Activated T-cell treated with anti-CD3 and anti-CD28 coated beads, Interleukin-2, amount 50 U/mL, for 72 hours (primary cell): ENCODE measurements around the gene CSRNP2. TPM values are rescaled to one million over a fixed set of nuclear protein-coding genes. Genes with fewer than 3 reads are reported as not detected.
A peak's percentile ranks its signal among the peaks of the same experiment; 100 is the strongest.

Experiments
- ATAC-seq, 2 donors: fragments of 150-1000 bp; cut with Tn5 transposase; replicated peaks in 1 of 2; 2 replicates each; pipeline ENCODE4 v1.10.0; 2021; ENCODE audit warnings: moderate library complexity in 2 of 2, mild to moderate bottlenecking in 1 of 2
- DNase-seq, 2 donors: peaks; one replicate each; pipeline ENCODE4 v3.0.0; 2021 to 2022; ENCODE audit warnings: mixed read lengths in 1 of 2
- H3K27ac Mint-ChIP-seq: one replicate; pipeline ENCODE4 v1.8.0; 2022; ENCODE audit warnings: mild to moderate bottlenecking, moderate library complexity, mixed read lengths
- H3K27me3 Mint-ChIP-seq: one replicate; pipeline ENCODE4 v1.8.0; 2022; ENCODE audit warnings: low read depth, mixed read lengths
- H3K36me3 Mint-ChIP-seq, 2 donors: one replicate each; pipeline ENCODE4 v1.8.0; 2022; ENCODE audit warnings: mixed read lengths in 2 of 2, mild to moderate bottlenecking in 1 of 2; ENCODE audit not compliant: insufficient read depth in 2 of 2
- H3K4me1 Mint-ChIP-seq: one replicate; pipeline ENCODE4 v1.8.0; 2022; ENCODE audit warnings: low read depth, mixed read lengths
- H3K4me3 Mint-ChIP-seq, 2 donors: one replicate each; pipeline ENCODE4 v1.8.0; 2022; ENCODE audit warnings: mild to moderate bottlenecking in 2 of 2, mixed read lengths in 2 of 2, moderate library complexity in 2 of 2
- H3K9me3 Mint-ChIP-seq, 2 donors: one replicate each; pipeline ENCODE4 v1.8.0; 2022; ENCODE audit warnings: mixed read lengths in 2 of 2
- total RNA-seq, 2 donors: library from RNA; stranded (reverse); gene quantifications; one replicate each; pipeline ENCODE4 v1.2.3, GENCODE V29; 2022

The CSRNP2 gene
- total RNA-seq, 2 donors from 2014 or later, result 30.6 to 33.4 TPM

DNA sequence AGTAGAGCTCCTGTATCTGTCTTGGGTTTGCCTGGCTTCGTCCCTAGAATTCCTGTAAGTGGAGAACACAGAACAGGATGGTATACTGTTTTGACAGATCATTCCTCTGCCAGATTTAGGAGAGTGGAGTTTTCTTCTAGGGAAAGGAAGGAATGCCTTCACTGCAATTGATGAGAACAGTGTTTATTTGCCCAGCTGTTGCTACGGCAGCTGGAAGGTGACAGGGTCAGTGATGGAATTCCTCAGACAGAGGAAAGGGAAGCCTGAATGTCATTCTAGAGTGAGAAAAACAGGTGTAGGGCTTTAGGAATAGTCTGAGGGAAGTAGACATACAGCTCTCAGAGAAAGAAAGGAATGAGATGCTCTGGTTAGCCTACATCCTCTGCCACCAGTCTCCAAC is 11.7 kb downstream of the CSRNP2 start:
- H3K9me3 Mint-ChIP-seq, result no peaks in the 10 kb centered on the region
- peaks cover 2 to 6% of the 10 kb centered on the region in 2 donors for H3K36me3 Mint-ChIP-seq
- peaks cover 11% of the 10 kb centered on the region for H3K4me1 Mint-ChIP-seq
- ATAC-seq (no peak), DNase-seq (no peak)
- no peaks in the 10 kb centered on the region for H3K27me3 Mint-ChIP-seq
- no peak overlapping the region for H3K4me3 Mint-ChIP-seq
- H3K27ac Mint-ChIP-seq, result no peak overlapping the region

DNA sequence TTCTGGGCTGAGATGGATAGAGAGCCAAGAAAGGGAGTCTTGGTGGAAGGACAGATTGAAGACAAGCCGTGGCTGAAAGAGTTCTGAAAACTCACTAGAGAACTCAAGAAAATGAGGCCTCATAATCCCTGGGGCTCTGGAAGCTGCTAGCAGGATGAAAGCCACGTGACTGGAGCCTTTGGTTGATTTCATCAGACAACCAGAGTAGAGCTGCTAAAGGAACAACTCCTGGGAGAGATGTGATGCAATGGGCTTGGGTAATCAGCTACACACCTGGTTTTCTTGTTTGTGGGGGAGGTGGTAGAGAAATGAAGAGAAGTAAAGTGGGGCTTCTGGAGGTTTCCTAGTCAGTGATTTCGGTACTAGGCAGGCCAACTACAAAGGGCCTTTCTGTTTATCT is 13.4 kb downstream of the CSRNP2 start:
- ATAC-seq (no peak), DNase-seq (no peak)
- Mint-ChIP-seq H3K36me3 (peaks cover 2 to 6% of the 10 kb centered on the region in 2 donors), H3K27ac (peak overlapping the region; percentile 0), H3K9me3 (no peaks in the 10 kb centered on the region), H3K4me3 (no peak overlapping the region), H3K27me3 (no peaks in the 10 kb centered on the region), H3K4me1 (no peaks in the 10 kb centered on the region)

DNA sequence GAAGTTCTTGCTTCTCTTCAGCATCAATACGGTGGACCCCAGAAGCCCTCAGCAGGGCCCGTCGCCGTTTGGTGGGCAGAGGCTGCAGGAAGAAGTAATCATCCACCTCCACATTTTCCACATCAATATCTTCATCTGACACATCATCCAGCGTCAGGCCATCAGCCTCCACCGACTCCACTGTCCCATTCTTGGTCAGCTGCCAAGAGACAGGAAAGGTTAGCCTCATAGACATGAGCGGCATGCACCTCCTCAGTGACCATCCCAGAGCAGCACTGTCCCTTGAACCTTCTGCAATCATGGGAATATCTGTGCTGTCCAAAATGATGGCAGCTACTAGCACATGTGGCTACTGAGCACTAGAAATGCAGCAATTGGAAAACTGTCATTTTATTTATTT is 15.6 kb downstream of the CSRNP2 start:
- no peak overlapping the region for H3K4me3 Mint-ChIP-seq
- no peak overlapping the region for H3K27ac Mint-ChIP-seq
- H3K4me1 Mint-ChIP-seq, result no peaks in the 10 kb centered on the region
- ATAC-seq, result no peak
- peaks cover 0 to 6% of the 10 kb centered on the region in 2 donors for H3K36me3 Mint-ChIP-seq
- DNase-seq, result no peak
- H3K9me3 Mint-ChIP-seq, result no peaks in the 10 kb centered on the region
- H3K27me3 Mint-ChIP-seq, result no peaks in the 10 kb centered on the region

DNA sequence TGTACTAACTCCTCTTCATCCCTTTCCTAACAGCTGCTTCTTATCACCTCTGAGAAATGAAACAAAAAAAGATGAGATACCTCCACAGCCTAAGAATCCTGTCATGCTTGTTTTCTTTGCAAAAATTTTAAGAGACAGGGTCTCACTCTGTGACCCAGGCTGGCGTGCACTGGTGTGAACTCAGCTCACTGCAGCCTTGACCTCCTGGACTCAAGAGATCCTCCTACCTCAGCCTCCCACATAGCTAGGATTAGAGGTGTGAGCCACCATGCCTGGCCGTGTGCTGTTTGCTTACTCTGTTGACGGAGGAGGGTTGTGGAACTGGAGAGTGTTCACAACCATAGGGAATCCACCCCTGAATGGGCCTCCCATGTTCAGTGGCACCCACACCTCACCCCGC is 16.2 kb downstream of the CSRNP2 start:
- DNase-seq (no peak), ATAC-seq (no peak)
- no peak overlapping the region for H3K4me3 Mint-ChIP-seq
- H3K36me3 Mint-ChIP-seq, result peaks cover 0 to 5% of the 10 kb centered on the region in 2 donors
- H3K27ac Mint-ChIP-seq, result peak overlapping the region; percentile 57
- H3K9me3 Mint-ChIP-seq, result no peaks in the 10 kb centered on the region
- no peaks in the 10 kb centered on the region for H3K4me1 Mint-ChIP-seq
- H3K27me3 Mint-ChIP-seq, result no peaks in the 10 kb centered on the region

DNA sequence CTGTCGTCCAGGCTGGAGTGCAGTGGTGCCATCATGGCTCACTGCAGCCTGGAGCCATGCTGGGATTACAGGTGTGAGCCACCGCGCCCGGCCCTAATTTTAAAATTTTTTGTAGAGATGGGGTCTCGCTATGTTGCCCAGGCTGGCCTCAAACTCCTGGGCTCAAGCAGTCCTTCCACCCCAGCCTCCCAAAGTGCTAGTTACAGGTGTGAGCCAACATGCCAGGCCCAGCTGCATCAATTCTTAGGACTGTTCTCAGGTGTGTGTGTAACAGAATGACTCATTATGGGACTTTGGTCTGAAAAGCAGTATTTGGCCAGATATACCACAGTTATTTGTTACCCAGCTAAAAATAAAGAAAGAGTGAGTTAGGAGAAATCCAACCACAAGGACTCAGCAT is 17.9 kb downstream of the CSRNP2 start:
- no peak for DNase-seq
- peaks cover 0 to 1% of the 10 kb centered on the region in 2 donors for H3K36me3 Mint-ChIP-seq
- no peak overlapping the region for H3K27ac Mint-ChIP-seq
- no peaks in the 10 kb centered on the region for H3K4me1 Mint-ChIP-seq
- H3K27me3 Mint-ChIP-seq, result no peaks in the 10 kb centered on the region
- H3K9me3 Mint-ChIP-seq, result no peaks in the 10 kb centered on the region
- no peak for ATAC-seq
- H3K4me3 Mint-ChIP-seq, result no peak overlapping the region

DNA sequence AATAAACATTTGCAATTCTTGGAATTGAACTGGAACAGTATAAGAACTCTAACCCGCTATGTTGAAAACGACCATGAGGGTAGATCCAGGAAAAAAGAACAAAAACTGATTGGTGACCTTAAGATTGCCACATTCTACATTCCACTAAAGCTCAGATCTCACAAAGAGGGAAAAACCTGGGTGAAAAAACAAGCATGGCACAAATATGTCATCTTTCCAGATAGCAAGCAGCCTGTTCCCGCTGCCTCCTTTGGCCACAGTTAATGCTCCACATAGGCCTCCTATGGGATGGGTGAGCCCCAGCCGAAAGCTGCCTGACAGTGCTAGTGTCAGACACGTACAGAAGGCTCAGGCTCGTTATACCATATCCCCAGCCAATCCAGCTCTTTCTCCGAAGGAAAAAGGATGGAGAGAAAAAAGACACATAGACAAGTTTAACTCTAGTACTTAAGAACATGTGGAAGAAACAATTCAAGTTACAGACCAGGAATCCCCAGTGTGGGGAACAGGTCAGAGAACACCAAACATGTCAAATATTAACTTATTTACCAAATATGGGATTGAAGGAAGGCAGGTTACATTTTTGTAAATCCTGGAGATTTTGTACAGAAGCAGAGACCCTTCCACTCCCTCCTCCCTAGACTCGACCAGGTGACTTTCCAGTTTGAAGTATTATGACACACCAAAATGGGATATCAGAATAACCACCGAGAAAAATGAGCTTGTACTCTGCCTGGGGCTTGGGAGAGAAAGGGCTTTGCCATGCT is 20.6 kb downstream of the CSRNP2 start:
- H3K9me3 Mint-ChIP-seq, result no peaks in the 10 kb centered on the region
- H3K4me3 Mint-ChIP-seq, result no peak overlapping the region
- DNase-seq (no peak), ATAC-seq (no peak)
- H3K4me1 Mint-ChIP-seq, result peaks cover 7% of the 10 kb centered on the region
- peaks cover 0 to 16% of the 10 kb centered on the region in 2 donors for H3K36me3 Mint-ChIP-seq
- H3K27me3 Mint-ChIP-seq, result no peaks in the 10 kb centered on the region
- H3K27ac Mint-ChIP-seq, result peak overlapping the region; percentile 77

DNA sequence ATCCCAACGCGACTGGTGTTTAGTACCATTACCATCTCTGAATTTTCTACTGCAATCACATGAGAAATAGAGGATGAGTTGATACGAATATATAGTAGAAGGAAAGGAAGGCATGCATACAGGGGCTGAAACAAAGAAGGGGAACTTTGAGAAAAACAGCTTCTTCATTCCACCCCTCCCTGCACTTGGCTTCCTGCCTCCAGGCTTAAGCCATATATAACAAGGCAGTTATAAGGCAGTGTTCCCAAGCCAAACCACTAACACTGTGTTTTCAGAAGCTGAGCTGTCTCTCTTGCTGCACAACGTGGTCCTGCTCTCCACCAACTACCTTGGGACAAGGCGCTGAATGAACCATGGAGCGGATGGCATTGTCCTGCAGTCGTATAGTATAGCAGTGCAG is 24.3 kb downstream of the CSRNP2 start:
- no peak for DNase-seq
- no peaks in the 10 kb centered on the region for H3K9me3 Mint-ChIP-seq
- H3K27me3 Mint-ChIP-seq, result no peaks in the 10 kb centered on the region
- peaks cover 4 to 23% of the 10 kb centered on the region in 2 donors for H3K36me3 Mint-ChIP-seq
- ATAC-seq, result no peak
- H3K4me3 Mint-ChIP-seq, result no peak overlapping the region
- H3K4me1 Mint-ChIP-seq, result peaks cover 7% of the 10 kb centered on the region
- no peak overlapping the region for H3K27ac Mint-ChIP-seq

DNA sequence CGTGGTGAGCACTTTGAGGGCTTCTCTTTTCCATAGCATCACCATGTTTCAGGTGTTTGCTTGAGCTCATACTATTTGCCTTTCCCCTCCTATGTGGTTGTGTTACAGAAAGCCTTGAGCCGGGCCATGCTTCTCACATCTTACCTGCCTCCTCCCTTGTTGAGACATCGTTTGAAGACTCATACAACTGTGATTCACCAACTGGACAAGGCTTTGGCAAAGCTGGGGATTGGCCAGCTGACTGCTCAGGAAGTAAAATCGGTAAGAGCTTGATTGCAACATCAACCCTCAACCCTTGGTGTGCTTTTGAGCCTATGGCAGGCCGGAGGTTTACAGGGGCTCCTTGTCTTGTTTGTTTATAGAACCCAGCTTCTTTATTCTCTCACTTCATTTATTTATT is 27.2 kb downstream of the CSRNP2 start:
- no peak for ATAC-seq

DNA sequence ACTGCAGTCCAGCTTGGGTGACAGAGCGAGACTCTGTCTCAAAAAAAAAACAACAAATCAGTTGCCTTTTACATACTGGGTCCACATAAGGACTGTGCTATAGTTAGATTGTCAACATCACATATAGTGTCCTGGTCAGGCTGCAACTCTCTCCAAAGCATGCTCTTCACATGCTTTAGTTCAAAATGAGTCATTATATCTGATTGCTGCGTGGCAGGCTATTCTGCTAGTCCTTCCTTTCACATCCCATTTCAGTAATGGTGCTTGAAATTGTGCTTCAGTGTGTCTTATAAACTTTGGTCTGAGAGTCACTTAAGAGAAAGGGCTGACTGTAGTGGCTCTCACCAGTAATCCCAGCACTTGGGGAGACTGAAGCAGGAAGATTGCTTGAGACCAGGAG is 28.3 kb downstream of the CSRNP2 start:
- peaks cover 27% of the 10 kb centered on the region for H3K4me1 Mint-ChIP-seq
- DNase-seq (no peak), ATAC-seq (no peak)
- H3K9me3 Mint-ChIP-seq, result no peaks in the 10 kb centered on the region
- H3K27me3 Mint-ChIP-seq, result no peaks in the 10 kb centered on the region
- no peak overlapping the region for H3K27ac Mint-ChIP-seq
- H3K4me3 Mint-ChIP-seq, result no peak overlapping the region
- peaks cover 8 to 32% of the 10 kb centered on the region in 2 donors for H3K36me3 Mint-ChIP-seq

More for the DNA sequence above, 27.2 kb downstream of the CSRNP2 start:
- no peak for DNase-seq
- Mint-ChIP-seq H3K27me3 (no peaks in the 10 kb centered on the region), H3K4me3 (no peak overlapping the region), H3K36me3 (peaks cover 8 to 36% of the 10 kb centered on the region in 2 donors), H3K27ac (no peak overlapping the region), H3K4me1 (peaks cover 21% of the 10 kb centered on the region), H3K9me3 (no peaks in the 10 kb centered on the region)

DNA sequence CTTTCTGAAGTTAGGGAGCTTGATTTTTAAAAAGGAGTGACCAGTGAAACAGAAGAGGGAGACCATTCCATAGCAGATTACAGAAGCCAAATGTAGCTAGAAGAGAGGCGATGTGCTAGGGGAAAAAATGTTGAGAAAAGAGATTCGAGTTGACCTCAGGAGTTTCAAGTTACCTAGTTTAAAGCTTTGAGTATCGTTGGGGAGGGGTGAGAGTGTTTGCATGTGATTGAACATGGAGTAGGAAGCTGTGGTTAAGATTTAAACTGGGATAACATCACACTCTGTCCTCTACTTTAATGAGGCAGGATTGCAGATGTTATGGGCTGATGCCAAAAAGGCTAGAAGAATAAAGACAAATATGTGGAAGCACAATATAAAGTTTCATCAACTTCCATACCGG is 31.6 kb downstream of the CSRNP2 start:
- Mint-ChIP-seq H3K27ac (peak overlapping the region; percentile 85), H3K4me3 (peak overlapping the region; percentile 6 to 9), H3K4me1 (peaks cover 47% of the 10 kb centered on the region), H3K36me3 (peaks cover 15 to 20% of the 10 kb centered on the region in 2 donors), H3K9me3 (no peaks in the 10 kb centered on the region), H3K27me3 (no peaks in the 10 kb centered on the region)
- ATAC-seq (no peak), DNase-seq (no peak)

DNA sequence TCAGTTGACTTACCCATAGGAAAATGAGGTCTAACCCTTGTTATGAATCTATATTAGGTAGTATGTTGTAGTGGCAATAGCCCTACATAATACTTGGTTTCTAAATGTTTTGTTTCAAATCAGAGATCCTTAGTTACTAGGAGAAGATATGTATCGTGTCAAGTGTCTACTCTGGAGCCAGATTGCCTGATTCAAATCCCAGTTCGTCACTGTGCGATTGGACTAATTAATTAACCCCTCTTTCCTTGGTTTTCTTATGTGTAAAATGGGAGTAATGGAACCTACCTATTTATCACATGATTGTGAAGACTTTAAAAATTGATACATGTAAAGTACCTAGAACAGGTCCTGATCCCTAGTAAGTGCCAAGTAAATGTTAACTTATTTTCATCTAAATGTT is 33.9 kb downstream of the CSRNP2 start:
- ATAC-seq, result no peak

DNA sequence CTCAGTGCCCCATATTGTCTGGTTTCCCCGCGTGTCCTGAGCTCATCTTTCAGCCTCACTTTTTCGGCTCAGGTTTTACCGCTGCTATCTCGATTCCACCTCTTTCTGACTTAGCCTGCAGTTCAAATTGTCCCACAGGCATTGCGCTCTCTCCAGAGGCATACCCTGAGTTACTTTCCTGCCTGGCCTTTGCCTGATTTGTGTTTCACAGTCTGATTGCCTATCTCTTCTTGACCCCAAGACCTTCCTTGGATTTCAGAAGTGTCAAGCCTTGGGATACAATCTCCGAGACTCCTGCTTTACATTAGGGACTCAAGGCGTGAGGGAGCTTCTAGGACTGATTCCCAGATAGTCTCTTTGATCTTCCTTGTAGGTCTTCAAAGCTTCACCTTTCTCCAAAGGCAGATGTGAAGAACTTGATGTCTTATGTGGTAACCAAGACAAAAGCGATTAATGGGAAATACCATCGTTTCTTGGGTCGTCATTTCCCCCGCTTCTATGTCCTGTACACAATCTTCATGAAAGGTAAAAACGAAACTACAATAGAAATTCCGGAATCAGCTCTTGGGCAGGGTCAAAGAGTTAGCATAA is 34.6 kb downstream of the CSRNP2 start:
- Mint-ChIP-seq H3K36me3 (peaks cover 11% of the 10 kb centered on the region in 2 donors), H3K9me3 (no peaks in the 10 kb centered on the region), H3K27ac (peak overlapping the region; percentile 94), H3K4me3 (peak overlapping the region; percentile 96 to 99), H3K27me3 (no peaks in the 10 kb centered on the region), H3K4me1 (peaks cover 51% of the 10 kb centered on the region)
- peak in 1 of 2 donors; percentile 21 for DNase-seq
- no peak for ATAC-seq

More for the DNA sequence above, 33.9 kb downstream of the CSRNP2 start:
- H3K9me3 Mint-ChIP-seq, result no peaks in the 10 kb centered on the region
- H3K36me3 Mint-ChIP-seq, result peaks cover 11 to 14% of the 10 kb centered on the region in 2 donors
- no peaks in the 10 kb centered on the region for H3K27me3 Mint-ChIP-seq
- H3K27ac Mint-ChIP-seq, result peak overlapping the region; percentile 94
- peak overlapping the region; percentile 96 to 99 for H3K4me3 Mint-ChIP-seq
- H3K4me1 Mint-ChIP-seq, result peaks cover 51% of the 10 kb centered on the region
- DNase-seq, result no peak

DNA sequence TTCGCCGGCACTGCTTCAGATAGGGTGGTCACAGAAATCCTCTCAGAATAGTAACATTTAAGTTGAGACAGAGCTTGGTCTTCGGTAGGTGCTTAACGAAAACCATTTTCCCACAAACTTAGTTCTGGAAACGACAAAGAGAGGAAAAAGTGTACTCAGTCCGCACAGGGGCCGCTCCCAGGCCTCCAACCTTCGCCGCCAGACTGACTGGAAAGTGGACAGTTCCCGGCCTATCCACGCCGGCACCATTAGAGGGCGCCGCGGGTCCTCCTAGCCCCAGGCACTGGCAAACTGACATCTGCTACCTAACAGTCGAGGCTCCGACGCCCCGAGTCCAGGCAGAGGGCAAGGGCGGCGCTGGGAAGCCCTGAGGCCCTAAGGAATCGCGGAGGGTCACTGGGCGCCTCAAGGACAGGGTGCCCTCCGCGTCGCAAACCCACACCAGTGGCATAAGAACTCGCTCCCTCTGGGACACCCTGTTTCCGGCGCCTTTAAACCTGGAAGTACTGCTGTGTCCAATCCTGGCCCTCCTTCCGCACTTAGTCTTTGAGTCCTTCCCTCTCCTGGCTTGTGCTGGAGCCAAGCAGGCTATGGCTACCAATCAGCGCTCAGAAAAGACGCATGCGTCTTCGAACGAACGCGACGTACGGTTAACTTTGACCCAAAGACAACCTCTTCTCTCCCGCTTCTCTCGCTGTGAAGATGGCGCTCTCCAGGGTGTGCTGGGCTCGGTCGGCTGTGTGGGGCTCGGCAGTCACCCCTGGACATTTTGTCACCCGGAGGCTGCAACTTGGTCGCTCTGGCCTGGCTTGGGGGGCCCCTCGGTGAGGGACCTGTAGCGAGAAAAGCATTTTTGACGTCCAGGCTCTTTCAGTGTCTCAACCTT is 35.5 kb downstream of the CSRNP2 start, which contains the start of gene LETMD1:
LETMD1 (plus strand) TSS at position 673 of the 886 bp plus-strand sequence; CDS start at position 703, 30 bp downstream.
- Mint-ChIP-seq H3K4me3 (peak within 1 kb of the TSS; percentile 96 to 99), H3K9me3 (no peaks in the 10 kb centered on the region), H3K36me3 (peaks cover 10 to 11% of the 10 kb centered on the region in 2 donors), H3K27ac (peak within 1 kb of the TSS; percentile 94), H3K27me3 (no peaks in the 10 kb centered on the region), H3K4me1 (peaks cover 51% of the 10 kb centered on the region)
- DNase-seq (peak; percentile 89 to 93), ATAC-seq (peak; percentile 96 to 97)
